B cell (primary cell): Measurements from ENCODE around the gene GRID1. TPM values are rescaled to one million over a fixed set of nuclear protein-coding genes. Genes with fewer than 3 reads are reported as not detected.

ENCODE experiments used
- ATAC-seq: fragments of 200-7000 bp; cut with Tn5 transposase; one replicate; pipeline ENCODE4 v1.10.0; 2021; ENCODE audit warnings: low read depth, mild to moderate bottlenecking, moderate number of reproducible peaks, moderate library complexity
- CTCF ChIA-PET: fragments of 350-600 bp; sonication (Branson Sonifier 250); formaldehyde crosslinking; loops from one replicate; lab custom pipeline; 2021; ENCODE audit warnings: antibody characterized with exemption, inconsistent platforms; lab: Charles Lee
- POLR2A ChIA-PET: fragments of 350-600 bp; sonication (Branson Sonifier 250); formaldehyde crosslinking; loops from one replicate; lab custom pipeline; 2021; ENCODE audit warnings: antibody characterized with exemption; lab: Charles Lee
- DNase-seq: peaks from one replicate; pipeline ENCODE4 v3.0.0; 2013
- H2AFZ ChIP-seq: 2 replicates; pipeline ENCODE4 v1.6.1; 2012; ENCODE audit warnings: mild to moderate bottlenecking, low read depth, low read length; ENCODE audit not compliant: insufficient read depth, poor library complexity, severe bottlenecking
- H3K27ac ChIP-seq, 2 donors: 1 replicate in 1 of 2; 2 replicates in 1 of 2; pipeline ENCODE4 v1.5.1; 2012 to 2013; ENCODE audit warnings: low read length in 2 of 2, mild to moderate bottlenecking in 2 of 2, moderate library complexity in 1 of 2
- H3K27me3 ChIP-seq, 4 experiments: fragments of 200-600 bp in 1 of 4; sonication (generic) in 1 of 4; replicated peaks in 1 of 4; 1 replicate in 2 of 4; 2 replicates in 2 of 4; pipeline versions ENCODE4 v1.6.1 to v1.7.0; 2013 to 2016; ENCODE audit warnings: low read length in 3 of 4, mild to moderate bottlenecking in 2 of 4, mixed read lengths in 1 of 4, moderate library complexity in 1 of 4; ENCODE audit not compliant: insufficient read depth in 4 of 4, control insufficient read depth in 3 of 4; ENCODE audit errors: control extremely low read depth in 1 of 4
- H3K36me3 ChIP-seq, 2 experiments: replicated peaks in 1 of 2; 1 replicate in 1 of 2; 2 replicates in 1 of 2; pipeline versions ENCODE4 v1.6.1 to v1.7.1; 2013; ENCODE audit warnings: low read length in 1 of 2; ENCODE audit not compliant: insufficient read depth in 2 of 2, control insufficient read depth in 1 of 2; ENCODE audit errors: control extremely low read depth in 1 of 2, extremely low read depth in 1 of 2
- H3K4me1 ChIP-seq, 2 donors: fragments of 200-600 bp in 1 of 2; sonication (generic) in 1 of 2; 1 replicate in 1 of 2; 2 replicates in 1 of 2; pipeline versions ENCODE4 v1.5.1 to v1.6.1; 2013 to 2017; ENCODE audit warnings: low read length in 2 of 2; ENCODE audit not compliant: control insufficient read depth in 2 of 2, insufficient read depth in 2 of 2
- H3K4me2 ChIP-seq: replicated peaks from 2 replicates; pipeline ENCODE3; 2012; ENCODE audit warnings: mild to moderate bottlenecking, low read depth, low read length; ENCODE audit not compliant: poor library complexity, severe bottlenecking
- H3K4me3 ChIP-seq, 5 experiments: fragments of 200-600 bp in 1 of 5; sonication (generic) in 1 of 5; 1 replicate in 3 of 5; 2 replicates in 2 of 5; pipeline versions ENCODE4 v1.5.1 to v1.7.0; 2011 to 2016; ENCODE audit warnings: low read length in 4 of 5, mild to moderate bottlenecking in 4 of 5, low read depth in 2 of 5, control low read depth in 1 of 5, moderate library complexity in 1 of 5; ENCODE audit not compliant: insufficient read depth in 1 of 5; ENCODE audit errors: control extremely low read depth in 1 of 5, extremely low read depth in 1 of 5
- H3K79me2 ChIP-seq: fragments of 200-600 bp; sonication (generic); one replicate; pipeline ENCODE4 v1.6.0; 2016; ENCODE audit warnings: low read length; ENCODE audit not compliant: control insufficient read depth, insufficient read depth
- H3K9ac ChIP-seq: fragments of 200-600 bp; sonication (generic); 2 replicates; pipeline ENCODE4 v1.6.1; 2017; ENCODE audit warnings: mild to moderate bottlenecking, low read length, moderate library complexity
- H3K9me3 ChIP-seq, 3 donors: one replicate each; pipeline versions ENCODE4 v1.6.1 to v1.7.1; 2013; ENCODE audit warnings: low read length in 2 of 3; ENCODE audit not compliant: control insufficient read depth in 2 of 3, insufficient read depth in 1 of 3; ENCODE audit errors: control extremely low read depth in 1 of 3
- H4K20me1 ChIP-seq: 2 replicates; pipeline ENCODE4 v1.6.0; 2012; ENCODE audit warnings: mild to moderate bottlenecking, low read length; ENCODE audit not compliant: insufficient read depth, control insufficient read depth, poor library complexity, severe bottlenecking
- H3K27ac Mint-ChIP-seq: one replicate; pipeline ENCODE4 v1.8.0; 2021; ENCODE audit warnings: mixed read lengths
- H3K27me3 Mint-ChIP-seq: one replicate; pipeline ENCODE4 v1.8.0; 2021; ENCODE audit warnings: mixed read lengths
- H3K4me1 Mint-ChIP-seq: one replicate; pipeline ENCODE4 v1.8.0; 2021; ENCODE audit warnings: mixed read lengths
- H3K4me3 Mint-ChIP-seq: one replicate; pipeline ENCODE4 v1.8.0; 2021; ENCODE audit warnings: mixed read lengths
- H3K9me3 Mint-ChIP-seq: one replicate; pipeline ENCODE4 v1.8.0; 2022; ENCODE audit warnings: mixed read lengths; ENCODE audit not compliant: insufficient read depth
- EZH2 ChIP-seq: IDR thresholded peaks from 2 replicates; pipeline ENCODE4 v1.6.1; 2012; ENCODE audit warnings: borderline replicate concordance, low read depth, mild to moderate bottlenecking, moderate library complexity, low read length; ENCODE audit not compliant: insufficient read depth, poor library complexity, severe bottlenecking
- WGBS: methylation state at CpG from one replicate; pipeline ENCODE4 v1.1.5; 2013; ENCODE audit warnings: missing lambda C conversion rate; ENCODE audit not compliant: insufficient coverage; 5-methylcytosine and 5-hydroxymethylcytosine counted together
- intact Hi-C: fragments of 100-400 bp; cut with micrococcal nuclease; formaldehyde crosslinking; loops from one replicate; pipeline ENCODE4 v1.10.0; 2022
- polyA plus RNA-seq: library from polyadenylated mRNA; depleted of rRNA; stranded (reverse); fragments of >200 nt; gene quantifications from 2 replicates; pipeline ENCODE4 v1.2.3, GENCODE V29; 2012
- total RNA-seq, 2 donors: library from RNA; stranded (reverse); fragments of 120-200 nt in 1 of 2; gene quantifications; 1 replicate in 1 of 2; 2 replicates in 1 of 2; pipeline versions ENCODE4 v1.2.3 to v1.2.4, GENCODE V29; 2013 to 2022
- TF ChIP-seq, protein P1 (sequence below): fragments of 200-600 bp; IDR thresholded peaks from one replicate; pipeline ENCODE4 v1.8.0; 2022; ENCODE audit warnings: antibody characterized with exemption, mild to moderate bottlenecking

Gene GRID1
- total and polyA plus RNA-seq, 2 donors (not counting 1 experiment from before 2014, with no cell fraction given): not detected

DNA sequence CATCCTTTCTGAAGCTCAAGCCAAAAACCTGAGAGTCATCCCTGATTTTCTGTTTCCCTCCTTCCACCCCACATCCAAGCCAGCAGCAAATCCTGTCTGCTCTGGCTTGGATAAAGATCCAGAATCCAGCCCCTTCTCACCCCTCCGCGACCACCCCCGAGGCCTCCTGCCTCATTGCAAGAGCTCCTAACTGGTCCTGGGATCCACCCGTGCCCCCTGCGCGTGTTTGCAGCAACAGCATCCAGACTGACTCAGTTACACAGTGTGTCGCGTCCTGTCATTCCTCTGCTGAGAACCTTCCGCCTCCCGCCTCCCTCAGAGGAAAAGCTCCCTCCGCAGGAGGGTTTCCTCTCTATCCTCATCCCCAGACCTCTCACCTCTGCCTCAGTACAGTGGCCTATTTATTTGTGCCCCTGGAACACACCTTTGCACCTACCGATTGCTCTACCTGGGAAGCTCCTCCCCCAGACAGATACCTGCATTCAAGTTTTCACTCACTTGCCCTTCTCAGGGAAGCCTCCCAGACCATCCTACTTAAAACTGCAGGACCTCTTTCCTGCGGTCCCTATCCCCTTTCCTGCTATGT, 21.6 kb upstream of the GRID1 start:
- no peak overlapping the region for H3K27ac ChIP-seq
- H3K4me3 Mint-ChIP-seq: peak overlapping the region; percentile 46
- ChIA-PET CTCF (interaction anchor here (1.5 to 3.1 kb wide), 3 partner anchors 12 to 197 kb away, joined by 3 to 11 read pairs (median 4); no protein-coding TSS in a partner anchor), POLR2A (no interaction called here)
- H3K9ac ChIP-seq: no peak overlapping the region
- no peak overlapping the region for H3K4me2 ChIP-seq
- intact Hi-C loops: no loop called here
- peak overlapping the region; percentile 17 for H3K27ac Mint-ChIP-seq
- H3K79me2 ChIP-seq: no peaks in the 10 kb centered on the region
- H3K27me3 Mint-ChIP-seq: peaks cover 60% of the 10 kb centered on the region
- peaks cover 0 to 9% (median 0%) of the 10 kb centered on the region in 3 donors for H3K9me3 ChIP-seq
- peaks cover 19 to 23% of the 10 kb centered on the region in 2 donors for H3K4me1 ChIP-seq
- no peaks in the 10 kb centered on the region for H3K36me3 ChIP-seq
- TF ChIP-seq, protein P1, sequence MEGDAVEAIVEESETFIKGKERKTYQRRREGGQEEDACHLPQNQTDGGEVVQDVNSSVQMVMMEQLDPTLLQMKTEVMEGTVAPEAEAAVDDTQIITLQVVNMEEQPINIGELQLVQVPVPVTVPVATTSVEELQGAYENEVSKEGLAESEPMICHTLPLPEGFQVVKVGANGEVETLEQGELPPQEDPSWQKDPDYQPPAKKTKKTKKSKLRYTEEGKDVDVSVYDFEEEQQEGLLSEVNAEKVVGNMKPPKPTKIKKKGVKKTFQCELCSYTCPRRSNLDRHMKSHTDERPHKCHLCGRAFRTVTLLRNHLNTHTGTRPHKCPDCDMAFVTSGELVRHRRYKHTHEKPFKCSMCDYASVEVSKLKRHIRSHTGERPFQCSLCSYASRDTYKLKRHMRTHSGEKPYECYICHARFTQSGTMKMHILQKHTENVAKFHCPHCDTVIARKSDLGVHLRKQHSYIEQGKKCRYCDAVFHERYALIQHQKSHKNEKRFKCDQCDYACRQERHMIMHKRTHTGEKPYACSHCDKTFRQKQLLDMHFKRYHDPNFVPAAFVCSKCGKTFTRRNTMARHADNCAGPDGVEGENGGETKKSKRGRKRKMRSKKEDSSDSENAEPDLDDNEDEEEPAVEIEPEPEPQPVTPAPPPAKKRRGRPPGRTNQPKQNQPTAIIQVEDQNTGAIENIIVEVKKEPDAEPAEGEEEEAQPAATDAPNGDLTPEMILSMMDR: no peak
- no peak for TF ChIP-seq EZH2
- no peak overlapping the region for H3K4me3 ChIP-seq
- WGBS: 68% methylated on average over 13 of the region's 13 CpGs
- peaks cover 0 to 50% (median 24%) of the 10 kb centered on the region in 4 experiments for H3K27me3 ChIP-seq
- no peaks in the 10 kb centered on the region for H3K9me3 Mint-ChIP-seq
- no peaks in the 10 kb centered on the region for H4K20me1 ChIP-seq
- H3K4me1 Mint-ChIP-seq: peaks cover 30% of the 10 kb centered on the region
- no peak overlapping the region for H2AFZ ChIP-seq
- ATAC-seq: no peak
- no peak for DNase-seq

DNA sequence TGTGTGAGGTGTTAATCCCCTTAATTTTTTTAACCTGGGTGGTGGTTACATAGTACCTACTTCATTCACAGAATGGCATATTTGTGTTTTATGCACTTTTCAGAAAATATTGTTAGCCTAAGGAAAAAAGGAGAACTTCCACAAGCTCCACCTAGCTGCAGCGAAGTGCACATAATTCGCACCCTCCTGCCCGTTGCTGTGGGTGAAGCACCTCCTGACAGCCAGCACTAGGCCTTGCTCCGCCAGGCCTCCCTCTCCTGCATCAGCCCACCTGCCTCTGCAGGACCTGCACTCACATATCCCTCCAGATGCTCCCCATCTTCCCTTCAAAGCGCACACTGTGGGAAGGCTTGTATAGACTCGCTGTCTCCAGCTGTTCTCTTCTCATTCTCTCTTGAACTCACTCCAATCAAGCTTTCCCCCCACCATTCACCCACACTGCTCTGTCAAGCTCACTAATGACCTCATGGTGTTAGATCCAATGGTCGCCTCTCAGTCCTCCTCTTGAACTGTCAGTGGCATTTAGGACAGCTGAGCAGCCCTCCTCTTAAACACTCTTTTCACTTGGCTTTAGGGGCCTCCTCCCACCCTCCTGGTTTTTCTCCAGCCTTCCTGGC, 20.7 kb upstream of the GRID1 start:
- Mint-ChIP-seq H3K9me3 (no peaks in the 10 kb centered on the region), H3K27ac (no peak overlapping the region), H3K27me3 (peaks cover 55% of the 10 kb centered on the region), H3K4me3 (peak overlapping the region; percentile 9), H3K4me1 (peaks cover 23% of the 10 kb centered on the region)
- H3K4me2 ChIP-seq: no peak overlapping the region
- peaks cover 0 to 9% (median 0%) of the 10 kb centered on the region in 3 donors for H3K9me3 ChIP-seq
- no peak overlapping the region for H3K4me3 ChIP-seq
- ChIA-PET POLR2A (no interaction called here), CTCF (interaction anchor here (0.7 to 1.8 kb wide), 3 partner anchors 9 to 487 kb away, joined by 3 to 4 read pairs (median 4); no protein-coding TSS in a partner anchor)
- H3K4me1 ChIP-seq: peaks cover 13 to 15% of the 10 kb centered on the region in 2 donors
- no peak overlapping the region for H2AFZ ChIP-seq
- H3K9ac ChIP-seq: no peak overlapping the region
- no peaks in the 10 kb centered on the region for H3K36me3 ChIP-seq
- TF ChIP-seq EZH2: no peak
- TF ChIP-seq, protein P1: no peak
- no peak for DNase-seq
- ATAC-seq: no peak
- WGBS: 54% methylated on average over 7 of the region's 7 CpGs
- no peaks in the 10 kb centered on the region for H4K20me1 ChIP-seq
- peaks cover 0 to 45% (median 24%) of the 10 kb centered on the region in 4 experiments for H3K27me3 ChIP-seq
- intact Hi-C loops: no loop called here
- no peaks in the 10 kb centered on the region for H3K79me2 ChIP-seq
- H3K27ac ChIP-seq: no peak overlapping the region
